ENCODE results near the gene SHB.

- no peak for TF ChIP-seq CTCF (IDR thresholded peaks at IDR 0.05)
- no peak for TF ChIP-seq POLR2AphosphoS5 (IDR thresholded peaks at IDR 0.05)
These were observed 39.0 kb downstream of the SHB start for GRCh38 chr9:38029915-38030638.
